HCT116 (cell line): Measurements from ENCODE around the gene DGKB. TPM values are rescaled to one million over a fixed set of nuclear protein-coding genes. Genes with fewer than 3 reads are reported as not detected.

Experiments used
- ATAC-seq: fragments of 200-7000 bp; cut with Tn5 transposase; 2 replicates; pipeline ENCODE4 v1.9.1; 2020; ENCODE audit warnings: mild to moderate bottlenecking, moderate library complexity
- BruUV-seq: library from RNA; stranded (reverse); fragments of 400-500 nt; replicated peaks from 2 replicates; lab custom pipeline; 2021; lab: Mats Ljungman, UMichigan
- CTCF ChIA-PET: fragments of 300-600 bp; sonication (Branson Sonifier 250); formaldehyde crosslinking; loops from one replicate; lab custom pipeline; 2021; ENCODE audit warnings: antibody characterized with exemption; lab: Charles Lee
- POLR2A ChIA-PET: fragments of 300-600, 350-600 bp; sonication (Branson Sonifier 250); formaldehyde crosslinking; loops from one replicate; lab custom pipeline; 2021; ENCODE audit warnings: antibody characterized with exemption; lab: Charles Lee
- RAD21 ChIA-PET, 2 experiments: fragments of 300-600 bp; sonication (Branson Sonifier 250); formaldehyde crosslinking; loops; one replicate each; lab custom pipeline; 2023; ENCODE audit warnings: low total read pairs in 2 of 2; ENCODE audit not compliant: uncharacterized antibody in 2 of 2, unreplicated experiment in 2 of 2, low non-redundant PET in 1 of 2; lab: Charles Lee
- DNase-seq: peaks from one replicate; pipeline ENCODE4 v3.0.0-alpha.2; 2010; ENCODE audit warnings: low read depth, low spot score
- H2AFZ ChIP-seq: fragments of 200-600 bp; shearing (Covaris generic), sonication (generic); 2 replicates; pipeline ENCODE4 v1.6.1; 2017; ENCODE audit warnings: low read depth, mixed run types, mixed read lengths, antibody characterized with exemption, low read length; ENCODE audit not compliant: poor library complexity, severe bottlenecking
- H3K27ac ChIP-seq: 2 replicates; pipeline ENCODE4 v1.5.1; 2012; ENCODE audit warnings: low read depth, low read length
- H3K27me3 ChIP-seq: fragments of 200-600 bp; sonication (generic); 2 replicates; pipeline ENCODE4 v1.6.1; 2016; ENCODE audit warnings: mixed run types, low read length, mixed read lengths; ENCODE audit not compliant: insufficient read depth
- H3K36me3 ChIP-seq, 2 experiments: fragments of 200-500 bp in 1 of 2; fragments of 200-600 bp in 1 of 2; sonication (Bioruptor generic) in 1 of 2; sonication (generic) in 1 of 2; 2 replicates each; pipeline versions ENCODE4 v1.5.1 to v1.6.1; 2014 to 2016; ENCODE audit warnings: low read length in 2 of 2, inconsistent platforms in 1 of 2, mixed read lengths in 1 of 2, mixed run types in 1 of 2; ENCODE audit not compliant: insufficient read depth in 2 of 2, control insufficient read depth in 1 of 2
- H3K4me1 ChIP-seq, 2 experiments: fragments of 200-600 bp in 1 of 2; sonication (generic) in 1 of 2; 2 replicates each; pipeline versions ENCODE4 v1.5.1 to v1.6.1; 2012 to 2017; ENCODE audit warnings: low read length in 2 of 2, inconsistent platforms in 1 of 2, mild to moderate bottlenecking in 1 of 2, mixed read lengths in 1 of 2, mixed run types in 1 of 2, moderate library complexity in 1 of 2; ENCODE audit not compliant: insufficient read depth in 2 of 2, control insufficient read depth in 1 of 2
- H3K4me2 ChIP-seq: fragments of 200-600 bp; sonication (generic); 2 replicates; pipeline ENCODE4 v1.6.1; 2017; ENCODE audit warnings: mixed run types, low read length, mixed read lengths
- H3K4me3 ChIP-seq, 2 experiments: fragments of 200-600 bp in 1 of 2; sonication (generic) in 1 of 2; replicated peaks in 1 of 2; 2 replicates each; pipeline ENCODE4 v1.5.1; 2011 to 2016; ENCODE audit warnings: low read length in 2 of 2, control low read depth in 1 of 2, low read depth in 1 of 2, mild to moderate bottlenecking in 1 of 2, mixed read lengths in 1 of 2, mixed run types in 1 of 2
- H3K79me2 ChIP-seq: fragments of 200-600 bp; sonication (generic); 2 replicates; pipeline ENCODE4 v1.6.1; 2017; ENCODE audit warnings: mild to moderate bottlenecking, mixed run types, low read length, moderate library complexity, mixed read lengths; ENCODE audit not compliant: insufficient read depth
- H3K9ac ChIP-seq: fragments of 200-600 bp; sonication (generic); 2 replicates; pipeline ENCODE4 v1.6.1; 2016; ENCODE audit warnings: low read length, mixed read lengths
- H3K9me2 ChIP-seq: fragments of 200-600 bp; sonication (generic), shearing (Covaris generic); 2 replicates; pipeline ENCODE4 v1.6.1; 2017; ENCODE audit warnings: mixed run types, mild to moderate bottlenecking, moderate library complexity; ENCODE audit not compliant: insufficient read depth
- H3K9me3 ChIP-seq, 2 experiments: fragments of 200-500 bp in 1 of 2; fragments of 200-600 bp in 1 of 2; sonication (Bioruptor generic) in 1 of 2; sonication (generic) in 1 of 2; 2 replicates each; pipeline ENCODE4 v1.6.1; 2014 to 2017; ENCODE audit warnings: low read length in 2 of 2, mixed read lengths in 2 of 2, inconsistent platforms in 1 of 2, low read depth in 1 of 2, mild to moderate bottlenecking in 1 of 2, mixed run types in 1 of 2, moderate library complexity in 1 of 2; ENCODE audit not compliant: control insufficient read depth in 1 of 2, insufficient read depth in 1 of 2
- H4K20me1 ChIP-seq: fragments of 200-600 bp; sonication (generic), shearing (Covaris generic); 2 replicates; pipeline ENCODE4 v1.6.1; 2017; ENCODE audit warnings: mixed run types, mild to moderate bottlenecking, moderate library complexity; ENCODE audit not compliant: insufficient read depth
- CEBPB ChIP-seq: IDR thresholded peaks from 2 replicates; pipeline ENCODE4 v1.6.1; 2012; ENCODE audit warnings: low read depth
- EGR1 ChIP-seq: IDR thresholded peaks from 2 replicates; pipeline ENCODE4 v1.6.1; 2012; ENCODE audit warnings: low read depth
- ELF1 ChIP-seq: IDR thresholded peaks from 2 replicates; pipeline ENCODE4 v1.6.1; 2012; ENCODE audit warnings: low read depth, borderline replicate concordance
- POLR2AphosphoS5 ChIP-seq: IDR thresholded peaks from 2 replicates; pipeline ENCODE4 v1.6.1; 2011; ENCODE audit warnings: mild to moderate bottlenecking, low read depth, low read length, moderate library complexity
- RAD21 ChIP-seq: IDR thresholded peaks from 2 replicates; pipeline ENCODE4 v1.6.1; 2012; ENCODE audit warnings: low read depth, mild to moderate bottlenecking
- TCF7L2 ChIP-seq: IDR thresholded peaks from 2 replicates; pipeline ENCODE4 v1.7.0; 2011; ENCODE audit warnings: borderline replicate concordance, inconsistent platforms; ENCODE audit not compliant: insufficient read depth, insufficient read length; ENCODE audit errors: extremely low read depth
- YY1 ChIP-seq: IDR thresholded peaks from 2 replicates; pipeline ENCODE4 v1.6.1; 2011; ENCODE audit warnings: low read length, low read depth, moderate library complexity, mild to moderate bottlenecking; ENCODE audit not compliant: insufficient replicate concordance; ENCODE audit errors: extremely low read depth
- ZFX ChIP-seq: fragments of 450-650 bp; IDR thresholded peaks from 2 replicates; pipeline ENCODE4 v1.6.1; 2017
- intact Hi-C: fragments of 100-400 bp; cut with micrococcal nuclease; formaldehyde crosslinking; loops from 2 replicates; pipeline ENCODE4 v1.10.0; 2022
- total RNA-seq: library from RNA; stranded (reverse); gene quantifications from one replicate; pipeline ENCODE4 v1.2.1, GENCODE V29; 2021; ENCODE audit not compliant: unreplicated experiment
- TF ChIP-seq, protein P1 (sequence below): IDR thresholded peaks from 2 replicates; pipeline ENCODE4 v1.6.1; 2011; ENCODE audit warnings: mild to moderate bottlenecking, low read length, moderate library complexity; ENCODE audit not compliant: insufficient replicate concordance; ENCODE audit errors: extremely low read depth
- TF ChIP-seq, protein P2 (sequence below): IDR thresholded peaks from 2 replicates; pipeline ENCODE4 v1.6.1; 2012

Gene DGKB
- total RNA-seq, 1 experiment from 2014 or later: 0.05 TPM

DNA sequence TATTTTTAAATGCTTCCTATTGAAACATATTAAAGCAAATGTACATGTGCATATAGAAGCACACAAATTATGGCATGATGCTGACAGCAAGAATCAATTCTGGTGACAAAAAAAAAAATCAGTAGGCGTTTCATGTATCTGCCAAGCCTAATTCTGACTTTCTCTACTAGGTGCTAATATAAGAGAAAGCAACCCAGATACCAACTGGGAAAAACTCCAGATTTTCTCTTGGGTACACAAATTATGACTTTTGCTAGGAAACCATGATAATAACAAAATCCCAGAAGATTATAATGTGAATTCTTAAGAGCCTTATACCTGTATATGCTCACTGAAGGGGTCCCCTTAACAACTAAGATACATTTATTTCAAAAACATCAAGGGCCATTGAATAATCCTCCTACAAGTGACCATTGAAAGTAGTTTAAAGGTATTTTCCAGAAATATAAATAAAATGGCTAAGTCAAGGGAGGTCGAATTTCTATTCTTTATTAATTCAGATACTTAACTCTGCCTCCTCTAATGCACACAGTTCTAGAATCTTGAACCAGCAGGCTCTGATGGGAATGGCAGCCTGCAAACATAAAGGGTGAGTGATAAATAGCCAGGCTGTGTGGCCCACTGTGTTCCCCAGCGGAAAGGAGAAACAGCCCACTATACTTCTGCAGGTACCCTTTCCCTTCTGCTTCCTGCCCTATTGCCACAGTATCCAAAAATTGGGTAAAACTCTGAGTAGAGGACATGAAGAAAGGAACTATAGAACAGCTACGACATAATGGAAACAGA, 84.5 kb downstream of the DGKB start:
- H3K36me3 ChIP-seq: no peaks in the 10 kb centered on the region
- H3K9ac ChIP-seq: no peak overlapping the region
- ChIA-PET CTCF (no interaction called here), POLR2A (no interaction called here), RAD21 (no interaction called here)
- H4K20me1 ChIP-seq: no peaks in the 10 kb centered on the region
- no peaks in the 10 kb centered on the region for H3K27me3 ChIP-seq
- no peak overlapping the region for H3K4me2 ChIP-seq
- H3K9me2 ChIP-seq: no peaks in the 10 kb centered on the region; the same call in 1 of the 2 replicates
- ATAC-seq: no peak
- TF ChIP-seq, protein P1, sequence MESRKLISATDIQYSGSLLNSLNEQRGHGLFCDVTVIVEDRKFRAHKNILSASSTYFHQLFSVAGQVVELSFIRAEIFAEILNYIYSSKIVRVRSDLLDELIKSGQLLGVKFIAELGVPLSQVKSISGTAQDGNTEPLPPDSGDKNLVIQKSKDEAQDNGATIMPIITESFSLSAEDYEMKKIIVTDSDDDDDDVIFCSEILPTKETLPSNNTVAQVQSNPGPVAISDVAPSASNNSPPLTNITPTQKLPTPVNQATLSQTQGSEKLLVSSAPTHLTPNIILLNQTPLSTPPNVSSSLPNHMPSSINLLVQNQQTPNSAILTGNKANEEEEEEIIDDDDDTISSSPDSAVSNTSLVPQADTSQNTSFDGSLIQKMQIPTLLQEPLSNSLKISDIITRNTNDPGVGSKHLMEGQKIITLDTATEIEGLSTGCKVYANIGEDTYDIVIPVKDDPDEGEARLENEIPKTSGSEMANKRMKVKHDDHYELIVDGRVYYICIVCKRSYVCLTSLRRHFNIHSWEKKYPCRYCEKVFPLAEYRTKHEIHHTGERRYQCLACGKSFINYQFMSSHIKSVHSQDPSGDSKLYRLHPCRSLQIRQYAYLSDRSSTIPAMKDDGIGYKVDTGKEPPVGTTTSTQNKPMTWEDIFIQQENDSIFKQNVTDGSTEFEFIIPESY: no peak
- TF ChIP-seq YY1: no peak
- no peak for TF ChIP-seq ZFX
- TF ChIP-seq CEBPB: no peak
- TF ChIP-seq, protein P2, sequence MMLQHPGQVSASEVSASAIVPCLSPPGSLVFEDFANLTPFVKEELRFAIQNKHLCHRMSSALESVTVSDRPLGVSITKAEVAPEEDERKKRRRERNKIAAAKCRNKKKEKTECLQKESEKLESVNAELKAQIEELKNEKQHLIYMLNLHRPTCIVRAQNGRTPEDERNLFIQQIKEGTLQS: no peak
- no peak for TF ChIP-seq EGR1
- TF ChIP-seq RAD21: no peak
- no peak for TF ChIP-seq TCF7L2
- TF ChIP-seq POLR2AphosphoS5: no peak
- TF ChIP-seq ELF1: no peak
- no peaks in the 10 kb centered on the region for H3K9me3 ChIP-seq
- BruUV-seq: no TSS peak
- H3K4me1 ChIP-seq: no peaks in the 10 kb centered on the region
- DNase-seq: no peak
- H2AFZ ChIP-seq: no peak overlapping the region
- no peak overlapping the region for H3K4me3 ChIP-seq
- intact Hi-C loops: no loop called here
- H3K27ac ChIP-seq: no peak overlapping the region
- H3K79me2 ChIP-seq: no peaks in the 10 kb centered on the region
